ENCODE data around the gene DHRSX.

DNA sequence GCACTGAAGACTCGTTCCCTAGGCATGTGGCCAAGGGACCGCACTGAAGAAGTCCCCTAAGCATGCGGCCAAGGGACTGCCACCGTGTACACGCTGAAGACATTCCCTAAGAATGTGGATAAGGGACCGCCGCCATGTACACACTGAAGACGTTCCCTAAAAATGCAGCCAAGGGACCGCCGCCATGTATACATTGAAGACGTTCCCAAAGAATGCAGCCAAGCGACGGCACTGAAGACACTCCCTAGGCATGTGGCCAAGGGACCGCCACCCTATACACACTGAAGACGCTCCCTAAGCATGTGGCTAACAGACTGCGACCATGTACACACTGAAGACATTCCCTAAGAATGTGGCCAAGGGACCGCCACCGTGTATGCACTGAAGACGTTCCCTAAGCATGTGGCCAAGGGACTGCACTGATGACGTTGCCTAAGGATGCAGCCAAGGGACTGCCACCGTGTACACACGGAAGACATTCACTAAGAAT is 31.5 kb downstream of the DHRSX start:
- TF ChIP-seq, protein P1, sequence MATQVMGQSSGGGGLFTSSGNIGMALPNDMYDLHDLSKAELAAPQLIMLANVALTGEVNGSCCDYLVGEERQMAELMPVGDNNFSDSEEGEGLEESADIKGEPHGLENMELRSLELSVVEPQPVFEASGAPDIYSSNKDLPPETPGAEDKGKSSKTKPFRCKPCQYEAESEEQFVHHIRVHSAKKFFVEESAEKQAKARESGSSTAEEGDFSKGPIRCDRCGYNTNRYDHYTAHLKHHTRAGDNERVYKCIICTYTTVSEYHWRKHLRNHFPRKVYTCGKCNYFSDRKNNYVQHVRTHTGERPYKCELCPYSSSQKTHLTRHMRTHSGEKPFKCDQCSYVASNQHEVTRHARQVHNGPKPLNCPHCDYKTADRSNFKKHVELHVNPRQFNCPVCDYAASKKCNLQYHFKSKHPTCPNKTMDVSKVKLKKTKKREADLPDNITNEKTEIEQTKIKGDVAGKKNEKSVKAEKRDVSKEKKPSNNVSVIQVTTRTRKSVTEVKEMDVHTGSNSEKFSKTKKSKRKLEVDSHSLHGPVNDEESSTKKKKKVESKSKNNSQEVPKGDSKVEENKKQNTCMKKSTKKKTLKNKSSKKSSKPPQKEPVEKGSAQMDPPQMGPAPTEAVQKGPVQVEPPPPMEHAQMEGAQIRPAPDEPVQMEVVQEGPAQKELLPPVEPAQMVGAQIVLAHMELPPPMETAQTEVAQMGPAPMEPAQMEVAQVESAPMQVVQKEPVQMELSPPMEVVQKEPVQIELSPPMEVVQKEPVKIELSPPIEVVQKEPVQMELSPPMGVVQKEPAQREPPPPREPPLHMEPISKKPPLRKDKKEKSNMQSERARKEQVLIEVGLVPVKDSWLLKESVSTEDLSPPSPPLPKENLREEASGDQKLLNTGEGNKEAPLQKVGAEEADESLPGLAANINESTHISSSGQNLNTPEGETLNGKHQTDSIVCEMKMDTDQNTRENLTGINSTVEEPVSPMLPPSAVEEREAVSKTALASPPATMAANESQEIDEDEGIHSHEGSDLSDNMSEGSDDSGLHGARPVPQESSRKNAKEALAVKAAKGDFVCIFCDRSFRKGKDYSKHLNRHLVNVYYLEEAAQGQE (tag by site-specific recombination; IDR thresholded peaks at IDR 0.05) = no peak
- TF ChIP-seq ZBTB8A (tag by site-specific recombination; IDR thresholded peaks at IDR 0.05) (no peak), ZNF311 (tag by site-specific recombination; IDR thresholded peaks at IDR 0.05; ENCODE audit: borderline replicate concordance) (no peak), ZBTB20 (tag by site-specific recombination; IDR thresholded peaks at IDR 0.05) (no peak), ZNF670 (tag by site-specific recombination; IDR thresholded peaks at IDR 0.05; ENCODE audit: low read depth) (no peak), GLIS2 (tag by site-specific recombination; IDR thresholded peaks at IDR 0.05) (no peak)
- TF ChIP-seq, protein P2, sequence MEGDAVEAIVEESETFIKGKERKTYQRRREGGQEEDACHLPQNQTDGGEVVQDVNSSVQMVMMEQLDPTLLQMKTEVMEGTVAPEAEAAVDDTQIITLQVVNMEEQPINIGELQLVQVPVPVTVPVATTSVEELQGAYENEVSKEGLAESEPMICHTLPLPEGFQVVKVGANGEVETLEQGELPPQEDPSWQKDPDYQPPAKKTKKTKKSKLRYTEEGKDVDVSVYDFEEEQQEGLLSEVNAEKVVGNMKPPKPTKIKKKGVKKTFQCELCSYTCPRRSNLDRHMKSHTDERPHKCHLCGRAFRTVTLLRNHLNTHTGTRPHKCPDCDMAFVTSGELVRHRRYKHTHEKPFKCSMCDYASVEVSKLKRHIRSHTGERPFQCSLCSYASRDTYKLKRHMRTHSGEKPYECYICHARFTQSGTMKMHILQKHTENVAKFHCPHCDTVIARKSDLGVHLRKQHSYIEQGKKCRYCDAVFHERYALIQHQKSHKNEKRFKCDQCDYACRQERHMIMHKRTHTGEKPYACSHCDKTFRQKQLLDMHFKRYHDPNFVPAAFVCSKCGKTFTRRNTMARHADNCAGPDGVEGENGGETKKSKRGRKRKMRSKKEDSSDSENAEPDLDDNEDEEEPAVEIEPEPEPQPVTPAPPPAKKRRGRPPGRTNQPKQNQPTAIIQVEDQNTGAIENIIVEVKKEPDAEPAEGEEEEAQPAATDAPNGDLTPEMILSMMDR (tag by site-specific recombination; IDR thresholded peaks at IDR 0.05) = no peak
- TF ChIP-seq, protein P3, sequence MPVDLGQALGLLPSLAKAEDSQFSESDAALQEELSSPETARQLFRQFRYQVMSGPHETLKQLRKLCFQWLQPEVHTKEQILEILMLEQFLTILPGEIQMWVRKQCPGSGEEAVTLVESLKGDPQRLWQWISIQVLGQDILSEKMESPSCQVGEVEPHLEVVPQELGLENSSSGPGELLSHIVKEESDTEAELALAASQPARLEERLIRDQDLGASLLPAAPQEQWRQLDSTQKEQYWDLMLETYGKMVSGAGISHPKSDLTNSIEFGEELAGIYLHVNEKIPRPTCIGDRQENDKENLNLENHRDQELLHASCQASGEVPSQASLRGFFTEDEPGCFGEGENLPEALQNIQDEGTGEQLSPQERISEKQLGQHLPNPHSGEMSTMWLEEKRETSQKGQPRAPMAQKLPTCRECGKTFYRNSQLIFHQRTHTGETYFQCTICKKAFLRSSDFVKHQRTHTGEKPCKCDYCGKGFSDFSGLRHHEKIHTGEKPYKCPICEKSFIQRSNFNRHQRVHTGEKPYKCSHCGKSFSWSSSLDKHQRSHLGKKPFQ (tag by site-specific recombination; IDR thresholded peaks at IDR 0.05) = no peak

Data from HEK293 (cell line).